Astrocyte of the cerebellum (primary cell): ENCODE results near the gene ASGR1.

Experiments used
- DNase-seq: peaks from one replicate; pipeline ENCODE4 v3.0.0-alpha.2; 2011; ENCODE audit warnings: low read depth
- H3K4me3 ChIP-seq: 2 replicates; pipeline ENCODE4 v1.5.1; 2011; ENCODE audit warnings: mild to moderate bottlenecking, low read depth, low read length, moderate library complexity
- in situ Hi-C: cut with HindIII; loops from 2 replicates; pipeline ENCODE4 v1.10.0; 2017; ENCODE audit warnings: low sequenced_read_pairs
- TF ChIP-seq, protein P1 (sequence below): IDR thresholded peaks from 2 replicates; pipeline ENCODE4 v1.5.1; 2012; ENCODE audit warnings: low read length, low read depth, moderate library complexity, mild to moderate bottlenecking; ENCODE audit errors: missing control alignments

Gene ASGR1

GRCh38 chr17:7219229-7219811 lies 40.1 kb upstream of the ASGR1 start:
- no peak for DNase-seq
- TF ChIP-seq, protein P1, sequence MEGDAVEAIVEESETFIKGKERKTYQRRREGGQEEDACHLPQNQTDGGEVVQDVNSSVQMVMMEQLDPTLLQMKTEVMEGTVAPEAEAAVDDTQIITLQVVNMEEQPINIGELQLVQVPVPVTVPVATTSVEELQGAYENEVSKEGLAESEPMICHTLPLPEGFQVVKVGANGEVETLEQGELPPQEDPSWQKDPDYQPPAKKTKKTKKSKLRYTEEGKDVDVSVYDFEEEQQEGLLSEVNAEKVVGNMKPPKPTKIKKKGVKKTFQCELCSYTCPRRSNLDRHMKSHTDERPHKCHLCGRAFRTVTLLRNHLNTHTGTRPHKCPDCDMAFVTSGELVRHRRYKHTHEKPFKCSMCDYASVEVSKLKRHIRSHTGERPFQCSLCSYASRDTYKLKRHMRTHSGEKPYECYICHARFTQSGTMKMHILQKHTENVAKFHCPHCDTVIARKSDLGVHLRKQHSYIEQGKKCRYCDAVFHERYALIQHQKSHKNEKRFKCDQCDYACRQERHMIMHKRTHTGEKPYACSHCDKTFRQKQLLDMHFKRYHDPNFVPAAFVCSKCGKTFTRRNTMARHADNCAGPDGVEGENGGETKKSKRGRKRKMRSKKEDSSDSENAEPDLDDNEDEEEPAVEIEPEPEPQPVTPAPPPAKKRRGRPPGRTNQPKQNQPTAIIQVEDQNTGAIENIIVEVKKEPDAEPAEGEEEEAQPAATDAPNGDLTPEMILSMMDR = no peak
- peak overlapping the region; percentile 84 for H3K4me3 ChIP-seq
- in situ Hi-C loops = no loop called here

DNA sequence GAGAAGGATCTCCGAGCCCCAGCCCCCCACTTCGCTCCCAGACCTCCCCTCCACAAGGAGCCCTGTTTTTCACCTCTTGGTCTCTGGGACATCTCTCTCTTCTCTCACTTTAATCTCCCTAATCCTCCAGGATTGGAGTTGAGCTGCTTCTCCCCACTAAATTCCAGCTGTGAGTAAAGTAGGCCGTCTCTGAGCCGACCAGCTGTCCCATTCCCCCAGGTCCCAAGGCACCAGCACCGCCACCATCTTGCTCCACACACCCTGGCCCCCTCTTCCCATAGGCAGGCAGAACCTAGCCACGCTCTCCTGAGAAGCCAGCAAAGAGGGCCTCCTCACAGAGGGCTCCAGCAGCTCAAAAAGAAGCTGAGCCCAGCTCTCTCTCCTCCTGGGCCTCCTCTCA lies 39.6 kb upstream of the ASGR1 start:
- no peak for DNase-seq
- TF ChIP-seq, protein P1 = no peak
- H3K4me3 ChIP-seq = no peak overlapping the region
- in situ Hi-C loops = no loop called here

GRCh38 chr17:7218166-7218565 lies 39.0 kb upstream of the ASGR1 start:
- TF ChIP-seq, protein P1 = no peak
- no peak for DNase-seq
- peak overlapping the region; percentile 53 for H3K4me3 ChIP-seq
- in situ Hi-C loops = no loop called here

- TF ChIP-seq, protein P1 = no peak
- in situ Hi-C loops = no loop called here
- peak overlapping the region; percentile 53 for H3K4me3 ChIP-seq
- DNase-seq = no peak
Observed at GRCh38 chr17:7217113-7217987, 38.2 kb upstream of the ASGR1 start.

DNA sequence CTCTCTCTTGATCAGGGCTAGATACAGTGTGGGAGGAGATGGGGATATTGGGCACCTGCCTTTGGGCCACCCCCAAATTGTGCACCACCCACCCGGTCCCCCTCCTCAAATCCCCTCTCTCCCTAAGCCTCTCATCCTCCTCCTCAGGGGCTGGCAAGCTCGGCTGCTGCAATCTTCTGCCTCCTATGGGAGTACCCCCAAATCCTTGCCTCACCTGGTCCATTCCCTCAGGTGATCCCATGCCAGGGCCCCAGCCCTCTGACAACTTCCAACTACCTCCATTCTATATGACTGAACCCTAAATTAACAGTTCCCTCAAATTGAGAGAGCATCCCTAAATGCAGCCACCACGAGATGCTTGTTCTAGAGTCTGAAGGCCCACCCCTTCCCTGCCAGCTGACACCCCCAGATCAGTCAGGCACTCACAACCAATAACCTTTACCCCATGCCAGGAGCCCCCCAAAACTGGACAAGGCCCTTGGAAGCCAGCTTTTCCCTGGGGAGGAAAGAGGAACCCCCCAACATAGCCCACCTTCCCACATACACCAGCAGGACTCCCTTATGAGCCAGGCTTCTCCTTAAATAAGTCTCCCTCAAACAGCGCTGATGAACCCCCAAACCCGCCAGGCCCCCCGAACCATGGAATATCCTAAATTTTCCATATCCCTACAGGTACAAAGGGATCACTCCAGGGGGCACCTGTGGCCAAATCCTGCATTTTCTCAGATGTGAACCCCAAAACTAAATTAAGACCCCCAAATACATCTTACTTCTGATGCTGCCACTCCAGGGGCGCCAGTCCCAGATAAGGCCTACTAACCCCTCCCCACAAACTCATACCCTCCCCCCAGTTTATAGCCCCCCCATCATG lies 37.3 kb upstream of the ASGR1 start:
- in situ Hi-C loops = no loop called here
- peak overlapping the region; percentile 53 for H3K4me3 ChIP-seq

More for the DNA sequence above, 37.3 kb upstream of the ASGR1 start:
- TF ChIP-seq, protein P1 = no peak
- no peak for DNase-seq
